ENCODE data around the gene ZNF318. TPM values are rescaled to one million over a fixed set of nuclear protein-coding genes. Genes with fewer than 3 reads are reported as not detected.
"Not testable (repeated sequence)": the region's sequence is repeated elsewhere in the genome, so short reads cannot be mapped to it uniquely, and the experiment has no call there.

Gene ZNF318
- total and polyA plus RNA-seq, 2 donors (not counting 1 experiment from before 2014, with no cell fraction given): 79.7 to 91.8 TPM

- no peak for TF ChIP-seq EZH2 (IDR thresholded peaks at IDR 0.05; ENCODE audit: borderline replicate concordance, insufficient read depth, low read depth, low read length, poor library complexity, severe bottlenecking)
- TF ChIP-seq CTCF (IDR thresholded peaks at IDR 0.05): no peak
- intact Hi-C loops (cut with micrococcal nuclease): no loop called here
- Mint-ChIP-seq H3K9me3 (ENCODE audit: insufficient read depth) (no peaks in the 10 kb centered on the region), H3K27ac (no peak overlapping the region), H3K4me1 (no peaks in the 10 kb centered on the region), H3K27me3 (peaks cover 13% of the 10 kb centered on the region), H3K4me3 (no peak overlapping the region)
- H3K79me2 ChIP-seq (ENCODE audit: control insufficient read depth, insufficient read depth, low read length): no peaks in the 10 kb centered on the region
- 87% methylated on average over 5 of the region's 5 CpGs for WGBS (ENCODE audit: insufficient coverage)
- ChIA-PET CTCF (no interaction called here), POLR2A (no interaction called here)
- H2AFZ ChIP-seq (ENCODE audit: insufficient read depth, low read depth, low read length, poor library complexity, severe bottlenecking): no peak overlapping the region
- H3K9me3 ChIP-seq (ENCODE audit: control extremely low read depth in 1 of 3, control insufficient read depth in 2 of 3, insufficient read depth in 1 of 3, low read length in 2 of 3): peaks cover 0 to 15% (median 6%) of the 10 kb centered on the region in 3 donors
- H3K36me3 ChIP-seq (replicated peaks in 1 of 2; ENCODE audit: control extremely low read depth in 1 of 2, control insufficient read depth in 1 of 2, extremely low read depth in 1 of 2, insufficient read depth in 2 of 2, low read length in 1 of 2): no peaks in the 10 kb centered on the region
- no peaks in the 10 kb centered on the region for H3K4me1 ChIP-seq (ENCODE audit: control insufficient read depth in 2 of 2, insufficient read depth in 2 of 2, low read length in 2 of 2)
- H3K9ac ChIP-seq (ENCODE audit: low read length): no peak overlapping the region
- H4K20me1 ChIP-seq (ENCODE audit: control insufficient read depth, insufficient read depth, low read length, poor library complexity, severe bottlenecking): no peaks in the 10 kb centered on the region
- ATAC-seq (ENCODE audit: low read depth) (no peak), DNase-seq (no peak)
- no peak overlapping the region for H3K4me3 ChIP-seq (ENCODE audit: control extremely low read depth in 1 of 5, extremely low read depth in 1 of 5, insufficient read depth in 1 of 5, low read depth in 2 of 5, low read length in 4 of 5)
- no peak overlapping the region for H3K27ac ChIP-seq (ENCODE audit: low read length in 2 of 2)
- H3K4me2 ChIP-seq (replicated peaks; ENCODE audit: low read depth, low read length, poor library complexity, severe bottlenecking): no peak overlapping the region
- H3K27me3 ChIP-seq (replicated peaks in 1 of 4; ENCODE audit: control extremely low read depth in 1 of 4, control insufficient read depth in 3 of 4, insufficient read depth in 4 of 4, low read length in 3 of 4): peaks cover 0 to 6% (median 0%) of the 10 kb centered on the region in 4 experiments
Measured at GRCh38 chr6:43412541-43412940, 43.1 kb upstream of the ZNF318 start.

GRCh38 chr6:43410776-43411175, 41.3 kb upstream of the ZNF318 start:
- CTCF ChIA-PET; H3K4me2 ChIP-seq (replicated peaks; ENCODE audit: low read depth, low read length, poor library complexity, severe bottlenecking); ATAC-seq (ENCODE audit: low read depth): not testable (repeated sequence)

More at GRCh38 chr6:43410776-43411175, 41.3 kb upstream of the ZNF318 start:
- H3K9me3 Mint-ChIP-seq (ENCODE audit: insufficient read depth); H3K27me3 ChIP-seq (replicated peaks in 1 of 4; ENCODE audit: control extremely low read depth in 1 of 4, control insufficient read depth in 3 of 4, insufficient read depth in 4 of 4, low read length in 3 of 4); H3K36me3 ChIP-seq (replicated peaks in 1 of 2; ENCODE audit: control extremely low read depth in 1 of 2, control insufficient read depth in 1 of 2, extremely low read depth in 1 of 2, insufficient read depth in 2 of 2, low read length in 1 of 2); H4K20me1 ChIP-seq (ENCODE audit: control insufficient read depth, insufficient read depth, low read length, poor library complexity, severe bottlenecking); H3K4me1 Mint-ChIP-seq; H3K4me3 ChIP-seq (ENCODE audit: control extremely low read depth in 1 of 5, extremely low read depth in 1 of 5, insufficient read depth in 1 of 5, low read depth in 2 of 5, low read length in 4 of 5); POLR2A ChIA-PET; H3K27ac Mint-ChIP-seq; H2AFZ ChIP-seq (ENCODE audit: insufficient read depth, low read depth, low read length, poor library complexity, severe bottlenecking); H3K9ac ChIP-seq (ENCODE audit: low read length); H3K4me1 ChIP-seq (ENCODE audit: control insufficient read depth in 2 of 2, insufficient read depth in 2 of 2, low read length in 2 of 2); intact Hi-C loops (cut with micrococcal nuclease); H3K4me3 Mint-ChIP-seq; H3K27ac ChIP-seq (ENCODE audit: low read length in 2 of 2); DNase-seq; H3K79me2 ChIP-seq (ENCODE audit: control insufficient read depth, insufficient read depth, low read length): not testable (repeated sequence)
- no CpG with 5 or more reads among the region's 1 CpG for WGBS (ENCODE audit: insufficient coverage)
- peaks cover 13% of the 10 kb centered on the region for H3K27me3 Mint-ChIP-seq
- peaks cover 0 to 15% (median 6%) of the 10 kb centered on the region in 3 donors for H3K9me3 ChIP-seq (ENCODE audit: control extremely low read depth in 1 of 3, control insufficient read depth in 2 of 3, insufficient read depth in 1 of 3, low read length in 2 of 3)

All from B cell (primary cell).